SK-N-SH treated with all-trans-retinoic acid at 6 μM for 48 hours (cell line): Measurements from ENCODE around the gene SEZ6L2.

ENCODE experiments used
- ARNTL ChIP-seq: fragments of 450-650 bp; formaldehyde crosslinking; IDR thresholded peaks from 2 replicates; pipeline ENCODE4 v1.5.0; 2020; ENCODE audit warnings: low read depth, mild to moderate bottlenecking, moderate library complexity, borderline replicate concordance
- BACH2 ChIP-seq: fragments of 250-450 bp; sonication (Bioruptor Pico); IDR thresholded peaks from 2 replicates; pipeline ENCODE4 v1.9.0; 2021; ENCODE audit warnings: mild to moderate bottlenecking, borderline replicate concordance
- GLIS3 ChIP-seq: fragments of 250-450 bp; sonication (Bioruptor Pico); IDR thresholded peaks from 2 replicates; pipeline ENCODE4 v1.5.0; 2020; ENCODE audit warnings: mild to moderate bottlenecking, moderate library complexity
- RARB ChIP-seq: fragments of 250-450 bp; sonication (Bioruptor Pico); IDR thresholded peaks from 2 replicates; pipeline ENCODE4 v1.8.0; 2021; ENCODE audit warnings: mild to moderate bottlenecking, moderate library complexity
- ZFP30 ChIP-seq: fragments of 450-650 bp; formaldehyde crosslinking; IDR thresholded peaks from 2 replicates; pipeline ENCODE4 v1.5.0; 2022; ENCODE audit warnings: mild to moderate bottlenecking, moderate library complexity
- ZNF8 ChIP-seq: fragments of 450-650 bp; formaldehyde crosslinking; IDR thresholded peaks from 2 replicates; pipeline ENCODE4 v1.5.0; 2020; ENCODE audit warnings: mild to moderate bottlenecking, moderate library complexity
- TF ChIP-seq, protein P1 (sequence below): fragments of 250-450 bp; sonication (Bioruptor Pico); IDR thresholded peaks from 2 replicates; pipeline ENCODE4 v1.8.0; 2020; ENCODE audit warnings: mild to moderate bottlenecking, moderate library complexity, borderline replicate concordance
- TF ChIP-seq, protein P2 (sequence below): fragments of 250-450 bp; sonication (Bioruptor Pico); IDR thresholded peaks from 2 replicates; pipeline ENCODE4 v1.5.1; 2021; ENCODE audit warnings: mild to moderate bottlenecking, moderate library complexity
- TF ChIP-seq, protein P3 (sequence below): fragments of 250-450 bp; sonication (Bioruptor Pico); IDR thresholded peaks from 2 replicates; pipeline ENCODE4 v1.5.1; 2020; ENCODE audit warnings: low read depth, mild to moderate bottlenecking, moderate library complexity

DNA sequence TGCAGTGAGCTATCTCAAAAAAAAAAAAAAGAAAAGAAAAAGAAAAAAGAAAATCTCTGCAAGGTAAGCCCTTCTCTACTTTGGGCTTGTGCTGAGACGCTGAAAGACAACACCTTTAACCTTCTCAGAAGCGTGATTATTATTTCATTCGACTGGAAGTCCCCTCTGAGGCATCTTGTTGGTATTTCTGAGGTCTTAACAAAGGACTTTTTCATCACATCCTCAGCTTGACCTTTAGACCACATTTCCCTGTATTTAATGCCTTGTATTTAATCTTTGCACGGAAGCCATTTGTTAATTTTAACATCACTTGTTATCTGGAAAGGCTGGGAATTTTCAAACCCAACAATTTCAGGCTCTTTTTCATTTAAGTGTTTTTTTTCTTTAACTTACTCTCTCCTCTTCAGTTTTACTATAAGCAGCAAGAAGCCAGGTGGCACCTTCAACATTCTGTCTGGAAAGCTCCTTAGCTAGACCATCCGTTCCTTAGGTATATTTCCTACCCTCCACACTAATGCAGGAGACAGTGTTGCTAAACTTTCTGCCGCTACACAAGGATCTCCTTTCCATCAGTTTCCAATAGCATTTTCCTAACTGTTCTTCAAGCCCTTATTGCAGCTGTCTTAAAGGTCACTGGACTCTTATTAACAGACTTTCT is 16.4 kb upstream of the SEZ6L2 start:
- TF ChIP-seq, protein P1, sequence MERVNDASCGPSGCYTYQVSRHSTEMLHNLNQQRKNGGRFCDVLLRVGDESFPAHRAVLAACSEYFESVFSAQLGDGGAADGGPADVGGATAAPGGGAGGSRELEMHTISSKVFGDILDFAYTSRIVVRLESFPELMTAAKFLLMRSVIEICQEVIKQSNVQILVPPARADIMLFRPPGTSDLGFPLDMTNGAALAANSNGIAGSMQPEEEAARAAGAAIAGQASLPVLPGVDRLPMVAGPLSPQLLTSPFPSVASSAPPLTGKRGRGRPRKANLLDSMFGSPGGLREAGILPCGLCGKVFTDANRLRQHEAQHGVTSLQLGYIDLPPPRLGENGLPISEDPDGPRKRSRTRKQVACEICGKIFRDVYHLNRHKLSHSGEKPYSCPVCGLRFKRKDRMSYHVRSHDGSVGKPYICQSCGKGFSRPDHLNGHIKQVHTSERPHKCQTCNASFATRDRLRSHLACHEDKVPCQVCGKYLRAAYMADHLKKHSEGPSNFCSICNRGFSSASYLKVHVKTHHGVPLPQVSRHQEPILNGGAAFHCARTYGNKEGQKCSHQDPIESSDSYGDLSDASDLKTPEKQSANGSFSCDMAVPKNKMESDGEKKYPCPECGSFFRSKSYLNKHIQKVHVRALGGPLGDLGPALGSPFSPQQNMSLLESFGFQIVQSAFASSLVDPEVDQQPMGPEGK (CRISPR knock-in tag), result no peak
- TF ChIP-seq ZNF8 (CRISPR knock-in tag), result no peak
- no peak for TF ChIP-seq RARB (CRISPR knock-in tag)
- no peak for TF ChIP-seq ARNTL (CRISPR knock-in tag)
- no peak for TF ChIP-seq ZFP30 (CRISPR knock-in tag)
- no peak for TF ChIP-seq GLIS3 (CRISPR knock-in tag)
- TF ChIP-seq, protein P2, sequence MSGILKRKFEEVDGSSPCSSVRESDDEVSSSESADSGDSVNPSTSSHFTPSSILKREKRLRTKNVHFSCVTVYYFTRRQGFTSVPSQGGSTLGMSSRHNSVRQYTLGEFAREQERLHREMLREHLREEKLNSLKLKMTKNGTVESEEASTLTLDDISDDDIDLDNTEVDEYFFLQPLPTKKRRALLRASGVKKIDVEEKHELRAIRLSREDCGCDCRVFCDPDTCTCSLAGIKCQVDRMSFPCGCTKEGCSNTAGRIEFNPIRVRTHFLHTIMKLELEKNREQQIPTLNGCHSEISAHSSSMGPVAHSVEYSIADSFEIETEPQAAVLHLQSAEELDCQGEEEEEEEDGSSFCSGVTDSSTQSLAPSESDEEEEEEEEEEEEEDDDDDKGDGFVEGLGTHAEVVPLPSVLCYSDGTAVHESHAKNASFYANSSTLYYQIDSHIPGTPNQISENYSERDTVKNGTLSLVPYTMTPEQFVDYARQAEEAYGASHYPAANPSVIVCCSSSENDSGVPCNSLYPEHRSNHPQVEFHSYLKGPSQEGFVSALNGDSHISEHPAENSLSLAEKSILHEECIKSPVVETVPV (CRISPR knock-in tag), result no peak
- no peak for TF ChIP-seq BACH2 (CRISPR knock-in tag)
- TF ChIP-seq, protein P3, sequence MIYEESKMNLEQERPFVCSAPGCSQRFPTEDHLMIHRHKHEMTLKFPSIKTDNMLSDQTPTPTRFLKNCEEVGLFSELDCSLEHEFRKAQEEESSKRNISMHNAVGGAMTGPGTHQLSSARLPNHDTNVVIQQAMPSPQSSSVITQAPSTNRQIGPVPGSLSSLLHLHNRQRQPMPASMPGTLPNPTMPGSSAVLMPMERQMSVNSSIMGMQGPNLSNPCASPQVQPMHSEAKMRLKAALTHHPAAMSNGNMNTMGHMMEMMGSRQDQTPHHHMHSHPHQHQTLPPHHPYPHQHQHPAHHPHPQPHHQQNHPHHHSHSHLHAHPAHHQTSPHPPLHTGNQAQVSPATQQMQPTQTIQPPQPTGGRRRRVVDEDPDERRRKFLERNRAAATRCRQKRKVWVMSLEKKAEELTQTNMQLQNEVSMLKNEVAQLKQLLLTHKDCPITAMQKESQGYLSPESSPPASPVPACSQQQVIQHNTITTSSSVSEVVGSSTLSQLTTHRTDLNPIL (CRISPR knock-in tag), result no peak
